IPS-18a (cell line): ENCODE measurements around the gene TMEM163.
"Not testable (repeated sequence)": the region's sequence is repeated elsewhere in the genome, so short reads cannot be mapped to it uniquely, and the experiment has no call there.

Source experiments
- H3K27ac ChIP-seq: one replicate; pipeline ENCODE4 v1.5.1; 2013; ENCODE audit warnings: low read length
- H3K27me3 ChIP-seq: one replicate; pipeline ENCODE4 v1.6.1; 2013; ENCODE audit warnings: mild to moderate bottlenecking, low read length; ENCODE audit not compliant: control insufficient read depth, insufficient read depth
- H3K36me3 ChIP-seq: one replicate; pipeline ENCODE4 v1.6.1; 2013; ENCODE audit warnings: low read depth, low read length; ENCODE audit not compliant: control insufficient read depth
- H3K4me1 ChIP-seq: one replicate; pipeline ENCODE4 v1.6.1; 2013; ENCODE audit warnings: low read depth, low read length; ENCODE audit not compliant: control insufficient read depth
- H3K4me3 ChIP-seq: one replicate; pipeline ENCODE4 v1.5.1; 2013; ENCODE audit warnings: low read length
- H3K9ac ChIP-seq: one replicate; pipeline ENCODE4 v1.6.1; 2013; ENCODE audit warnings: mild to moderate bottlenecking, low read length, moderate library complexity
- H3K9me3 ChIP-seq: one replicate; pipeline ENCODE4 v1.6.1; 2013; ENCODE audit warnings: low read depth, low read length; ENCODE audit not compliant: control insufficient read depth

TMEM163 gene

GRCh38 chr2:134567666-134568065 is 151.1 kb downstream of the TMEM163 start:
- no peaks in the 10 kb centered on the region for H3K4me1 ChIP-seq
- no peaks in the 10 kb centered on the region for H3K9me3 ChIP-seq
- no peak overlapping the region for H3K4me3 ChIP-seq
- no peak overlapping the region for H3K27ac ChIP-seq
- H3K9ac ChIP-seq: no peak overlapping the region
- no peaks in the 10 kb centered on the region for H3K36me3 ChIP-seq
- no peaks in the 10 kb centered on the region for H3K27me3 ChIP-seq

DNA sequence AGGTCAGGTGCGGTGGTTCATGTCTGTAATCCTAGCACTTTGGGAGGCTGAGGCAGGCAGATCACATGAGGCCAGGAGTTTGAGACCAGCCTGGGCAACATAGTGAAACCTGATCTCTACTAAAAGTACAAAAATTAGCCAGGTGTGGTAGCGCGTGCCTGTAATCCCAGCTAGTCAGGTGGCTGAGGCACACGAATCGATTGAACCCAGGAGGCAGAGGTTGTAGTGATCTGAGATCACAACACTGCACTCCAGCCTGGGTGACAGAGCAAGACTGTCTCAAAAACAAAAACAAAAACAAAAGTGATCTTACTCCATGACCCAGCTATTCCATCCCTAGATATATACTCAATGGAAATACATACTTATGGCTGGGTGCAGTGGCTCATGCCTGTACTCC is 153.8 kb downstream of the TMEM163 start:
- not testable (repeated sequence) for H3K4me1 ChIP-seq, H3K27ac ChIP-seq, H3K9me3 ChIP-seq, H3K36me3 ChIP-seq, H3K4me3 ChIP-seq, H3K9ac ChIP-seq, H3K27me3 ChIP-seq

DNA sequence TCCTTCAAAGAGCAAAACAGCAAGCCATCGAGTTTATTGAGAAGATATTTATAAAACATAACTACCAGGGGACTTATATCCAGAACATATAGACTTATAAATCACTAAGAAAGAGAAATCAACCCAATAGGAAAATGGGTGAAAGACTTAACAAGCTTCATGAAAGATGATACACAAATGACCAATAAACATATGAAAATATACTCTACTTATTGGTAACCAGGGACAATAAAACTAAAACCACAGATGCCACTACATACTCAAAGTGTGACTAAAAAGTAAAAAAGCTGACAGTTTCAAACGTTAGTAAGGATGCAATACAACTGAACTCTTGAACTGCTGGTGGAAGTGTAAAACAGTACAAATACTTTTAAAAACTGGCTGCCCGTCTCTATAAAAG is 154.3 kb downstream of the TMEM163 start:
- Histone ChIP-seq H3K4me1 (no peaks in the 10 kb centered on the region), H3K4me3 (no peak overlapping the region), H3K9ac (no peak overlapping the region), H3K27me3 (no peaks in the 10 kb centered on the region), H3K36me3 (no peaks in the 10 kb centered on the region), H3K9me3 (no peaks in the 10 kb centered on the region), H3K27ac (no peak overlapping the region)

- H3K27ac ChIP-seq: no peak overlapping the region
- H3K9me3 ChIP-seq: no peaks in the 10 kb centered on the region
- H3K27me3 ChIP-seq: no peaks in the 10 kb centered on the region
- H3K36me3 ChIP-seq: no peaks in the 10 kb centered on the region
- H3K4me3 ChIP-seq: no peak overlapping the region
- no peak overlapping the region for H3K9ac ChIP-seq
- H3K4me1 ChIP-seq: no peaks in the 10 kb centered on the region
Measured at GRCh38 chr2:134558208-134558830, 160.5 kb downstream of the TMEM163 start.

DNA sequence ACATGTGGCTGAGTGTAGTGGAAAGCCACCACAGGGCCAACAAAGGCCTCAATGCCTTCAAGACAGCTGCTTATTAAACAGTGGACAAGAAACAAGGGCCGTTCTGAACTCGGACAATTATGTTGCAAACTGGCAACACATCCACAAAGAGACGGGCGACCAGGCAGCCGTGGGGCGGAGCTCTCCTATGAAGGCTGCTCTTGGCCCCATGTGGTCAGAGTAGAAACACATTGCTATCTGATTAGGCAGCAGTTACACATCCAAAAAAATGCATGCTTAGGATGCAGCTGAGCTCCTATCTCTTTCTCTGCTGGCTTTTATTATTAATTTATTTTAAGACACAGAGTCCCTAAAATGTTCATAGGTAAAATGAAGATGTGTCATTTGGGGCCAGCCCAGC is 163.4 kb downstream of the TMEM163 start:
- Histone ChIP-seq H3K4me1 (no peaks in the 10 kb centered on the region), H3K36me3 (no peaks in the 10 kb centered on the region), H3K27ac (no peak overlapping the region), H3K9ac (no peak overlapping the region), H3K4me3 (no peak overlapping the region), H3K27me3 (no peaks in the 10 kb centered on the region), H3K9me3 (no peaks in the 10 kb centered on the region)

DNA sequence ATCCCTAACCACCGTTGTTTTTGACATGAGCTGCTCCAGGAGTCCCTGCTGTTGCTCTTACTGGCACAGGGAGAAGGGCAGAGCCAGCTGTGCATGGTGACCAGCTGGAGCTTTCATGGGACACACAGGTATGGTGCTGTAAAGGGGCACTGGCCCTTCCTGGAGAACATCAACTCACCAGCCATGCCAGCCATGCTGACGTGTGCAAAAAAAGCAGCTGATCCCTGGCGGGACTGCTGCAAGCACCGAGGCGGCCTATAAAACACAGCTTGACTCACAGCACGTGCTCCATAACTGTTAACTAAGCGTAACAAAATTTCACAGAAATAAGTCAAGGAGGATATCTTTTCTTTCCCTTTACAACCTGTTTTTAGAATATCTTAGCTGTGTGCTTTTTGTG is 165.1 kb downstream of the TMEM163 start:
- no peaks in the 10 kb centered on the region for H3K9me3 ChIP-seq
- no peak overlapping the region for H3K27ac ChIP-seq
- no peaks in the 10 kb centered on the region for H3K36me3 ChIP-seq
- H3K27me3 ChIP-seq: no peaks in the 10 kb centered on the region
- no peak overlapping the region for H3K9ac ChIP-seq
- H3K4me3 ChIP-seq: no peak overlapping the region
- H3K4me1 ChIP-seq: no peaks in the 10 kb centered on the region

DNA sequence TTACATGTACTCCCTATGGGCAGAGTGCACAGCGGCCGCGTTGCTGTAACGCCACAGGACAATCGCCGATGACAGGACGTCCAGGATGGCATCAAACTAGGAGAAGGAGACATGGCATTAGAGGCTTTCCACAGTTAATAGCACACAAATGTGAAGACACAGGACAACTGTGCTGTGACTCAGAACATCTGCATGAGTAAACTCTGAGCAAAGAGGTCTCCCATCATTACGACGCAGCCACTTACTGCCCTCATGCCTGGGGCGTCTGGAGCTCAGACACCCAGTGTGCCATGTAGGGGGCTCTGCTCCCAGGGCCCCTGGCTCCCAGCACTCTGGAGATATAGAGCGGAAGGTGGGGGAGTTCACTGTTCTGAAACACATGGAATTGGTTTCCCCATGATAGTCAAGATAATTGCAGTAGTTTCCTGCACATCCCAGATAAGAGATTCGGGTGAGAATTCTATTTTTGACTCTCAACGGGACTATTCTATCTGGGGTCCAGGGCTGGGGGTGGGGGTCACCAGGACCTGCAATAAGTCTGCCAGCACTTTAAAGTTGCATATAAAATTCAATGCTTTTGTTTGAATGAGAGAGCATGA is 168.1 kb downstream of the TMEM163 start:
- Histone ChIP-seq H3K27ac (no peak overlapping the region), H3K4me3 (no peak overlapping the region), H3K9ac (no peak overlapping the region), H3K36me3 (no peaks in the 10 kb centered on the region), H3K4me1 (no peaks in the 10 kb centered on the region), H3K9me3 (no peaks in the 10 kb centered on the region), H3K27me3 (no peaks in the 10 kb centered on the region)

GRCh38 chr2:134549104-134549503 is 169.7 kb downstream of the TMEM163 start:
- no peak overlapping the region for H3K9ac ChIP-seq
- no peaks in the 10 kb centered on the region for H3K36me3 ChIP-seq
- no peaks in the 10 kb centered on the region for H3K4me1 ChIP-seq
- no peak overlapping the region for H3K27ac ChIP-seq
- H3K4me3 ChIP-seq: no peak overlapping the region
- H3K27me3 ChIP-seq: no peaks in the 10 kb centered on the region
- no peaks in the 10 kb centered on the region for H3K9me3 ChIP-seq

- Histone ChIP-seq H3K36me3 (no peaks in the 10 kb centered on the region), H3K4me3 (no peak overlapping the region), H3K9ac (no peak overlapping the region), H3K27ac (no peak overlapping the region), H3K4me1 (no peaks in the 10 kb centered on the region), H3K9me3 (no peaks in the 10 kb centered on the region), H3K27me3 (no peaks in the 10 kb centered on the region)
Measured at GRCh38 chr2:134540990-134541389, 177.8 kb downstream of the TMEM163 start.

DNA sequence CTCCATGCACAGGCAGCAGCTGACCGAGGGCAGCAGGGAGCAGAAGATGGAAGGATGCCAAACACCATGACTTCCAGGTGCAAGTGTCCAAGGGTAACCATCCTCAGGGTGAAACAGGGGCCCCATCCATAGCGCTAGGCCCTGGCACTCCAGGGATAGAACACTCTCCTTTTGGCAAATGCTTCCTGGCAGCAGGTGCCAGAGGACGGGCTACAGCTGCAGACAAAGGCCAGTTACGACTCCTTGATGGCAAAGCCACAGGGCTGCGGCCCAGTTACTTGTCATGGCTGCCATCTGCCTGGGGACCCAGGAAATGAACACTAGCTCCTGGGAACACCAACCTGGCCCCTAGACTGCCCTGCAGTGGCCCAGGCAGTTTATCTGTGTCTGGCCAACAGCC is 178.8 kb downstream of the TMEM163 start:
- Histone ChIP-seq H3K9ac (no peak overlapping the region), H3K27ac (no peak overlapping the region)

DNA sequence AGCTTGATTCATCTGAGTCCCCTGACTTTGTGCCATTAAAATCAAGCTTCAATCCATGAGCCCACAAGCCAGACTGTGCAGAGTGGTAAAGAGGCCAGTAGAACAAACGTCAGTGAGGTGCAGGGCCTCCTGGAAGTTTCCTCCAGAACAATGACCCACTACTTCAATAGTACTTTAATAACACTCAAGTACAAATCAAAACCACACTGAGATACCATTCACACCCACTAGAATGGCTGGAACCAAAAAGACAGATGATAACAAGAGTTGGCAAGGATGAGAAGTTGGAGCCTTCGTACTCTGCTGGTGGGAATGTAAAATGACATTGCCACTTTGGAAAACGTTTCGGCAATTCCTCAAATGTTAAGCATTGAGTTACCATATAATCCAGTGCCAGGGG is 181.1 kb downstream of the TMEM163 start:
- Histone ChIP-seq H3K4me1 (peaks cover 3% of the 10 kb centered on the region), H3K9ac (no peak overlapping the region), H3K9me3 (no peaks in the 10 kb centered on the region), H3K27ac (no peak overlapping the region), H3K36me3 (no peaks in the 10 kb centered on the region), H3K27me3 (no peaks in the 10 kb centered on the region), H3K4me3 (no peak overlapping the region)

More for the DNA sequence above, 178.8 kb downstream of the TMEM163 start:
- Histone ChIP-seq H3K4me3 (no peak overlapping the region), H3K9me3 (no peaks in the 10 kb centered on the region), H3K27me3 (no peaks in the 10 kb centered on the region), H3K36me3 (no peaks in the 10 kb centered on the region), H3K4me1 (no peaks in the 10 kb centered on the region)

DNA sequence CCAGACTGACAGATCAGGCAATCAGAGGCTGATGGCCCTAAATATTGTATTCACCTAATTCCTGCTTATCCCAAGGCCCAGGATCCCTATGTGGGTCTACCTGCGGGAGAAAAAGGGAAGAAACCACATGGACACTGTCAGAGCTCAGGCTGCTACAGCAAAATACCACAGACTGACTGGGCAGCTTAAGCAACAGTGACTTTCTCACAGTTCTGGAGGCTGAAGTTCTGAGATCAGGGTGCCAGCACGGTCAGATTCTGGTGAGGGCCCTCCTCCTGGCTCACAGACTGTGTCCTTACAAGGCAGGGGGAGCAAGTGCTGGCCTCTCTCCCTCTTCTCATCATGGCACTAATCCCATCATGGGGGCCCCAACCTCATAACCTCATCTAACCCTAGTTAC is 181.7 kb downstream of the TMEM163 start:
- H3K36me3 ChIP-seq: no peaks in the 10 kb centered on the region
- no peak overlapping the region for H3K27ac ChIP-seq

More for the DNA sequence above, 181.7 kb downstream of the TMEM163 start:
- H3K27me3 ChIP-seq: no peaks in the 10 kb centered on the region
- no peaks in the 10 kb centered on the region for H3K9me3 ChIP-seq
- no peak overlapping the region for H3K4me3 ChIP-seq
- H3K4me1 ChIP-seq: peaks cover 9% of the 10 kb centered on the region
- no peak overlapping the region for H3K9ac ChIP-seq
